H9 (cell line): ENCODE measurements around the gene LAP3. TPM values are rescaled to one million over a fixed set of nuclear protein-coding genes. Genes with fewer than 3 reads are reported as not detected.

ENCODE experiments used
- DNase-seq: peaks from one replicate; pipeline ENCODE4 v3.0.0-alpha.2; 2017
- H2AFZ ChIP-seq: one replicate; pipeline ENCODE4 v1.6.1; 2013; ENCODE audit warnings: mild to moderate bottlenecking, low read length, control low read depth, moderate library complexity
- H2AK5ac ChIP-seq: 2 replicates; pipeline ENCODE4 v1.6.1; 2013; ENCODE audit warnings: low read length, control low read depth, mixed read lengths; ENCODE audit not compliant: insufficient read length
- H2BK120ac ChIP-seq: one replicate; pipeline ENCODE4 v1.6.1; 2013; ENCODE audit warnings: low read depth, mild to moderate bottlenecking, low read length, control low read depth, inconsistent platforms; ENCODE audit not compliant: poor library complexity, severe bottlenecking
- H2BK12ac ChIP-seq: 2 replicates; pipeline ENCODE4 v1.6.1; 2013; ENCODE audit warnings: low read length, control low read depth, mixed read lengths, low read depth; ENCODE audit not compliant: insufficient read length
- H2BK15ac ChIP-seq: 2 replicates; pipeline ENCODE4 v1.6.1; 2013; ENCODE audit warnings: low read depth, low read length, control low read depth
- H2BK20ac ChIP-seq: one replicate; pipeline ENCODE4 v1.6.1; 2013; ENCODE audit warnings: low read depth, mild to moderate bottlenecking, low read length, control low read depth, inconsistent platforms; ENCODE audit not compliant: poor library complexity, severe bottlenecking
- H2BK5ac ChIP-seq: 2 replicates; pipeline ENCODE4 v1.6.1; 2013; ENCODE audit warnings: low read length, control low read depth, mixed read lengths; ENCODE audit not compliant: insufficient read length
- H3K14ac ChIP-seq: 2 replicates; pipeline ENCODE4 v1.6.1; 2013; ENCODE audit warnings: low read length, control low read depth; ENCODE audit not compliant: insufficient read depth
- H3K18ac ChIP-seq: 2 replicates; pipeline ENCODE4 v1.6.1; 2013; ENCODE audit warnings: low read depth, mild to moderate bottlenecking, mixed read lengths, low read length, control low read depth; ENCODE audit not compliant: insufficient read length
- H3K23ac ChIP-seq: 2 replicates; pipeline ENCODE4 v1.6.1; 2013; ENCODE audit warnings: low read length, control low read depth, mixed read lengths, low read depth; ENCODE audit not compliant: insufficient read length
- H3K23me2 ChIP-seq: 2 replicates; pipeline ENCODE4 v1.6.1; 2013; ENCODE audit warnings: low read depth, mild to moderate bottlenecking, mixed read lengths, low read length, control low read depth; ENCODE audit not compliant: insufficient read length, poor library complexity, severe bottlenecking
- H3K27ac ChIP-seq: 2 replicates; pipeline ENCODE4 v1.5.1; 2013; ENCODE audit warnings: low read length, control low read depth, mixed read lengths, low read depth; ENCODE audit not compliant: insufficient read length
- H3K27me3 ChIP-seq: 2 replicates; pipeline ENCODE4 v1.6.1; 2013; ENCODE audit warnings: low read length, control low read depth, inconsistent platforms; ENCODE audit not compliant: insufficient read depth
- H3K4ac ChIP-seq: 2 replicates; pipeline ENCODE4 v1.6.1; 2013; ENCODE audit warnings: low read depth, mild to moderate bottlenecking, control low read depth, inconsistent platforms, low read length, moderate library complexity
- H3K4me1 ChIP-seq: 2 replicates; pipeline ENCODE4 v1.6.1; 2013; ENCODE audit warnings: low read length, control low read depth, inconsistent platforms; ENCODE audit not compliant: insufficient read depth
- H3K4me2 ChIP-seq: 2 replicates; pipeline ENCODE4 v1.6.1; 2013; ENCODE audit warnings: low read length, control low read depth, mixed read lengths; ENCODE audit not compliant: insufficient read length, insufficient read depth
- H3K56ac ChIP-seq: 2 replicates; pipeline ENCODE4 v1.6.1; 2013; ENCODE audit warnings: low read depth, mild to moderate bottlenecking, mixed read lengths, low read length, control low read depth; ENCODE audit not compliant: insufficient read length
- H3K79me1 ChIP-seq: 2 replicates; pipeline ENCODE4 v1.6.1; 2013; ENCODE audit warnings: low read depth, mild to moderate bottlenecking, moderate library complexity, low read length, control low read depth, inconsistent platforms; ENCODE audit not compliant: insufficient read depth, poor library complexity, severe bottlenecking
- H3K79me2 ChIP-seq: 2 replicates; pipeline ENCODE4 v1.6.1; 2013; ENCODE audit warnings: low read length, control low read depth, inconsistent platforms; ENCODE audit not compliant: insufficient read depth
- H3K9ac ChIP-seq: 2 replicates; pipeline ENCODE4 v1.6.1; 2013; ENCODE audit warnings: low read length, control low read depth, mixed read lengths; ENCODE audit not compliant: insufficient read length; ENCODE audit errors: extremely low read depth
- H3K9me3 ChIP-seq: one replicate; pipeline ENCODE4 v1.6.1; 2013; ENCODE audit warnings: low read depth, low read length, inconsistent platforms; ENCODE audit not compliant: control insufficient read depth
- H3T11ph ChIP-seq: one replicate; pipeline ENCODE4 v1.6.1; 2013; ENCODE audit warnings: mild to moderate bottlenecking, low read length, control low read depth, inconsistent platforms
- H4K20me1 ChIP-seq: one replicate; pipeline ENCODE4 v1.6.1; 2013; ENCODE audit not compliant: control insufficient read depth, insufficient read length, insufficient read depth
- H4K5ac ChIP-seq: 2 replicates; pipeline ENCODE4 v1.6.1; 2013; ENCODE audit warnings: low read depth, mild to moderate bottlenecking, mixed read lengths, low read length, control low read depth; ENCODE audit not compliant: insufficient read length
- H4K8ac ChIP-seq: replicated peaks from 2 replicates; pipeline ENCODE4 v1.6.1; 2013; ENCODE audit warnings: low read length, control low read depth, mixed read lengths, low read depth; ENCODE audit not compliant: insufficient read length
- H4K91ac ChIP-seq: 2 replicates; pipeline ENCODE4 v1.6.1; 2013; ENCODE audit warnings: low read depth, mild to moderate bottlenecking, moderate library complexity, mixed read lengths, low read length, control low read depth; ENCODE audit not compliant: insufficient read length
- H3K27ac Mint-ChIP-seq, 3 experiments: 2 replicates in 2 of 3; 3 replicates in 1 of 3; pipeline ENCODE4 v1.8.0; 2020 to 2021; ENCODE audit warnings: mixed read lengths in 3 of 3, mild to moderate bottlenecking in 1 of 3, moderate library complexity in 1 of 3
- H3K27me3 Mint-ChIP-seq: 2 replicates; pipeline ENCODE4 v1.8.0; 2021; ENCODE audit warnings: low read depth, mild to moderate bottlenecking, moderate library complexity, mixed read lengths
- H3K36me3 Mint-ChIP-seq, 3 experiments: 2 replicates in 2 of 3; 3 replicates in 1 of 3; pipeline ENCODE4 v1.8.0; 2020 to 2021; ENCODE audit warnings: low read depth in 3 of 3, mixed read lengths in 3 of 3; ENCODE audit not compliant: insufficient read depth in 1 of 3
- H3K4me1 Mint-ChIP-seq, 2 experiments: 2 replicates each; pipeline ENCODE4 v1.8.0; 2020; ENCODE audit warnings: mixed read lengths in 2 of 2
- H3K4me3 Mint-ChIP-seq, 2 experiments: 2 replicates in 1 of 2; 3 replicates in 1 of 2; pipeline ENCODE4 v1.8.0; 2020 to 2021; ENCODE audit warnings: mild to moderate bottlenecking in 2 of 2, mixed read lengths in 2 of 2, moderate library complexity in 1 of 2
- H3K9me3 Mint-ChIP-seq, 2 experiments: 2 replicates in 1 of 2; 3 replicates in 1 of 2; pipeline ENCODE4 v1.8.0; 2020; ENCODE audit warnings: mild to moderate bottlenecking in 2 of 2, mixed read lengths in 2 of 2, moderate library complexity in 1 of 2
- CTCF ChIP-seq: fragments of 200-600 bp; sonication (generic); conservative IDR thresholded peaks from 3 replicates; pipeline ENCODE4 v1.8.0; 2021; ENCODE audit warnings: antibody characterized with exemption, mild to moderate bottlenecking
- WGBS: extraction: QIAGEN DNeasy Blood & Tissue Kit; methylation state at CpG from one replicate; pipeline ENCODE4 v1.1.7; 2013; ENCODE audit warnings: missing lambda C conversion rate, low lambda C conversion rate, mixed read lengths; ENCODE audit not compliant: insufficient read length; ENCODE audit errors: extremely low coverage; 5-methylcytosine and 5-hydroxymethylcytosine counted together
- total RNA-seq: library from RNA; stranded (reverse); gene quantifications from 2 replicates; pipeline ENCODE4 v1.2.1, GENCODE V29; 2021

Gene LAP3
- total RNA-seq, 1 experiment from 2014 or later: 53.2 TPM

- no peak for DNase-seq
- Histone ChIP-seq H3T11ph (no peak overlapping the region), H3K4me2 (no peak overlapping the region), H2BK120ac (no peak overlapping the region), H3K4ac (no peak overlapping the region), H4K8ac (no peak overlapping the region), H2AK5ac (no peak overlapping the region), H2BK5ac (no peak overlapping the region), H3K23ac (no peak overlapping the region), H3K56ac (no peak overlapping the region), H3K18ac (no peak overlapping the region), H2BK15ac (no peak overlapping the region), H3K79me2 (peaks cover 30% of the 10 kb centered on the region), H2BK20ac (no peak overlapping the region), H3K27ac (no peak overlapping the region), H3K9me3 (no peaks in the 10 kb centered on the region), H3K14ac (no peak overlapping the region), H4K20me1 (no peaks in the 10 kb centered on the region), H4K91ac (no peak overlapping the region), H2AFZ (no peak overlapping the region), H3K23me2 (peaks cover 7% of the 10 kb centered on the region), H3K27me3 (no peaks in the 10 kb centered on the region; the same call in 1 of the 2 replicates), H3K9ac (no peak overlapping the region), H3K79me1 (peaks cover 16% of the 10 kb centered on the region), H2BK12ac (no peak overlapping the region), H4K5ac (no peak overlapping the region), H3K4me1 (no peaks in the 10 kb centered on the region)
- peak overlapping the region in 2 of 3 experiments; percentile 52 to 66; a peak in 3 of 7 replicates for H3K27ac Mint-ChIP-seq
- peaks cover 36 to 70% (median 58%) of the 10 kb centered on the region in 3 experiments for H3K36me3 Mint-ChIP-seq
- no CpG with 5 or more reads among the region's 1 CpG for WGBS
- H3K27me3 Mint-ChIP-seq: no peaks in the 10 kb centered on the region
- no peak for TF ChIP-seq CTCF
- H3K4me1 Mint-ChIP-seq: peaks cover 11 to 23% of the 10 kb centered on the region in 2 experiments
- H3K4me3 Mint-ChIP-seq: no peak overlapping the region
- H3K9me3 Mint-ChIP-seq: no peaks in the 10 kb centered on the region
These were observed 41.9 kb downstream of the LAP3 start for GRCh38 chr4:17618926-17619325.
